SK-N-SH (cell line): ENCODE measurements around the gene STAC. TPM values are rescaled to one million over a fixed set of nuclear protein-coding genes. Genes with fewer than 3 reads are reported as not detected.
"Not testable (repeated sequence)": the region's sequence is repeated elsewhere in the genome, so short reads cannot be mapped to it uniquely, and the experiment has no call there.

Experiments
- CTCF ChIA-PET: fragments of 300-600, 350-600 bp; formaldehyde crosslinking; extraction: SDS; loops from one replicate; lab custom pipeline; 2021; lab: Yijun Ruan, JAX
- POLR2A ChIA-PET: fragments of 350-600 bp; sonication (Branson Sonifier 250); formaldehyde crosslinking; extraction: SDS; loops from one replicate; lab custom pipeline; 2020; ENCODE audit warnings: antibody characterized with exemption, inconsistent platforms; lab: Yijun Ruan, JAX
- DNase-seq: peaks from one replicate; pipeline ENCODE4 v3.0.0; 2012
- H2AFZ ChIP-seq: fragments of 200-600 bp; sonication (generic); 2 replicates; pipeline ENCODE4 v1.8.1; 2016; ENCODE audit warnings: antibody characterized with exemption, mild to moderate bottlenecking, low read depth
- H3F3A ChIP-seq: fragments of 200-600 bp; sonication (generic); replicated peaks from 2 replicates; pipeline ENCODE3; 2016; ENCODE audit warnings: antibody characterized with exemption, mild to moderate bottlenecking; ENCODE audit not compliant: insufficient read depth
- H3K27ac ChIP-seq, 2 experiments: fragments of 200-500 bp in 1 of 2; fragments of 200-600 bp in 1 of 2; sonication (Bioruptor generic) in 1 of 2; sonication (generic), shearing (Covaris generic) in 1 of 2; 2 replicates each; pipeline versions ENCODE4 v1.5.1 to v1.6.1; 2014 to 2016; ENCODE audit warnings: low read depth in 2 of 2, inconsistent platforms in 1 of 2, low read length in 1 of 2, mild to moderate bottlenecking in 1 of 2, mixed read lengths in 1 of 2
- H3K27me3 ChIP-seq: fragments of 200-600 bp; sonication (generic), shearing (Covaris generic); 2 replicates; pipeline ENCODE4 v1.6.1; 2016; ENCODE audit warnings: mixed run types; ENCODE audit not compliant: insufficient read depth
- H3K36me3 ChIP-seq, 2 experiments: fragments of 200-500 bp in 1 of 2; fragments of 200-600 bp in 1 of 2; sonication (Bioruptor generic) in 1 of 2; sonication (generic) in 1 of 2; replicated peaks in 1 of 2; 2 replicates each; pipeline versions ENCODE3 to v1.5.1; 2014 to 2016; ENCODE audit warnings: low read length in 1 of 2, mild to moderate bottlenecking in 1 of 2; ENCODE audit not compliant: insufficient read depth in 2 of 2, control insufficient read depth in 1 of 2
- H3K4me1 ChIP-seq, 2 experiments: fragments of 200-500 bp in 1 of 2; fragments of 200-600 bp in 1 of 2; sonication (Bioruptor generic) in 1 of 2; sonication (generic), shearing (Covaris generic) in 1 of 2; 2 replicates each; pipeline versions ENCODE4 v1.5.1 to v1.6.1; 2014 to 2016; ENCODE audit warnings: low read depth in 1 of 2, low read length in 1 of 2, mixed run types in 1 of 2; ENCODE audit not compliant: insufficient read depth in 2 of 2, control insufficient read depth in 1 of 2
- H3K4me2 ChIP-seq: fragments of 200-600 bp; sonication (generic), shearing (Covaris generic); 2 replicates; pipeline ENCODE4 v1.6.1; 2017; ENCODE audit warnings: mixed run types
- H3K4me3 ChIP-seq, 2 experiments: fragments of 200-500 bp in 1 of 2; fragments of 200-600 bp in 1 of 2; sonication (Bioruptor generic) in 1 of 2; sonication (generic), shearing (Covaris generic) in 1 of 2; 2 replicates each; pipeline versions ENCODE4 v1.5.1 to v1.8.1; 2014 to 2016; ENCODE audit warnings: low read depth in 2 of 2, inconsistent platforms in 1 of 2, low read length in 1 of 2, mild to moderate bottlenecking in 1 of 2, mixed read lengths in 1 of 2, moderate library complexity in 1 of 2
- H3K79me2 ChIP-seq: fragments of 200-600 bp; sonication (generic); 2 replicates; pipeline ENCODE4 v1.8.1; 2017; ENCODE audit warnings: mild to moderate bottlenecking; ENCODE audit not compliant: insufficient read depth
- H3K9ac ChIP-seq: fragments of 200-600 bp; sonication (generic); 2 replicates; pipeline ENCODE4 v1.6.1; 2017; ENCODE audit warnings: mixed run types
- H3K9me2 ChIP-seq: fragments of 200-600 bp; sonication (generic); 2 replicates; pipeline ENCODE4 v1.6.1; 2017; ENCODE audit warnings: mixed run types
- H3K9me3 ChIP-seq: fragments of 200-600 bp; sonication (generic); 2 replicates; pipeline ENCODE4 v1.6.1; 2017; ENCODE audit warnings: mixed run types, mild to moderate bottlenecking, moderate library complexity
- H4K20me1 ChIP-seq: fragments of 200-600 bp; sonication (generic); 2 replicates; pipeline ENCODE4 v1.6.1; 2017; ENCODE audit warnings: mild to moderate bottlenecking, mixed run types; ENCODE audit not compliant: insufficient read depth
- CHD2 ChIP-seq: fragments of 150-350 bp; IDR thresholded peaks from 2 replicates; pipeline ENCODE4 v1.6.1; 2018; ENCODE audit warnings: low read length; ENCODE audit not compliant: partially characterized antibody
- EP300 ChIP-seq, 2 experiments: IDR thresholded peaks; 2 replicates each; pipeline versions ENCODE4 v1.4.0 to v1.6.1; 2012; ENCODE audit warnings: borderline replicate concordance in 1 of 2, low read depth in 1 of 2, low read length in 1 of 2
- MXI1 ChIP-seq: IDR thresholded peaks from 2 replicates; pipeline ENCODE4 v1.6.1; 2012; ENCODE audit warnings: mild to moderate bottlenecking, low read depth, low read length, improper control_type of control experiment
- RCOR1 ChIP-seq: fragments of 150-350 bp; IDR thresholded peaks from 2 replicates; pipeline ENCODE4 v1.6.1; 2017; ENCODE audit warnings: antibody characterized with exemption, low read length
- SMC3 ChIP-seq: IDR thresholded peaks from 2 replicates; pipeline ENCODE4 v1.6.1; 2012; ENCODE audit warnings: low read depth, low read length, improper control_type of control experiment
- TAF1 ChIP-seq: IDR thresholded peaks from 2 replicates; pipeline ENCODE4 v1.6.1; 2012; ENCODE audit warnings: low read depth, mild to moderate bottlenecking, low read length, moderate library complexity, borderline replicate concordance
- TCF12 ChIP-seq: IDR thresholded peaks from 2 replicates; pipeline ENCODE4 v1.4.0; 2012
- TEAD4 ChIP-seq: IDR thresholded peaks from 2 replicates; pipeline ENCODE4 v1.4.0; 2012; ENCODE audit warnings: mild to moderate bottlenecking, borderline replicate concordance; ENCODE audit not compliant: insufficient read depth
- WGBS: methylation state at CpG from one replicate; pipeline ENCODE4 v1.1.6; 2017; ENCODE audit warnings: low lambda C conversion rate; 5-methylcytosine and 5-hydroxymethylcytosine counted together
- polyA plus RNA-seq, 3 experiments: library from polyadenylated mRNA; depleted of rRNA; stranded (reverse); fragments of >200 nt; gene quantifications; 2 replicates each; pipeline ENCODE4 v1.2.3, GENCODE V29; 2012
- TF ChIP-seq, protein P1 (sequence below): IDR thresholded peaks from 2 replicates; pipeline ENCODE4 v1.4.0; 2012; ENCODE audit warnings: low read depth

The STAC gene
- polyA plus RNA-seq, 1 of the 3 experiments (the other 2 are of a cell fraction), result 25.0 TPM

DNA sequence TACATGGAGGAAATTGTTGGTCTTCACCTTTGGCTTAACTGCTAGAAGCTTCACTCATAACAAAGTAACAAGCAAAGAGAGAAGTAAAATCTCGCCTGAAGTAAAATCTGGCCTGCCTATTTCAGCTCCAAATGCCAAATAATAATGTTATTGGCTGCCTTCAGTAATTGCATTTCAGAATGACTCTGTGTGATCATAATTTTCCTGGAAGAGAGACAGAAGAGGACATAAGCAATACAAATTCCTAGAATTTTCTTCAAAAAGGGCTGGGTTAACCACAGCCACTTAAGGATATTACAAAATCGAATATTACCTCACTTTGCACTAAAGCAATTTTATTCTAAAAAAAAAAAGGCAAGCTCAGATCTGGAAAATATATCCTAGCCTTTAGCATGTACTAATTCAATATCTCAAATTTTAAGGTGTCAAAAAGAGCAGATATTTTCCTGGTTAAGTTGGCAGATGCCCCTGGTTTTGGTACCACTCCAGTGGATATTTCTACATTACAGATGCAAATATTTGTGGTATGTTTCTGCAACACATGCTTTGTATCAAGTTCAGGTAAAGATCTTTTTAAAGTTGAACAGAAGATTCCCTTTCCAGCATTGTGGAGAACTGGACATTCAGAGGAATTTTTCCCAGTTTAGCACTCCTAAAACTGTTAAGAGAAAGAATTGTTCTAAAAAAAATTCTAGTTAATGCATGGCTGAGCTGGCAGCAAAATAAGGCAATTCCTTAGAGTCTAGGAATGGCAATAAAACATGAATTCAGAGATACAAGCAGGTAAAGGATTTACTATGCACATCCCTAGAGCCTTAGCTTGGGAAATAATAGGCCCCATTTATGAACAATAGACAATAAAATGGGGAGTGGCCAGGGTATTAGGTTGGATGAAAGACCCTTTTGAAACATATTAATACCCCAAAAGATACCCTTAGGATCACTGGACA lies 116.7 kb downstream of the STAC start:
- no peaks in the 10 kb centered on the region for H3K27me3 ChIP-seq
- no peak for DNase-seq
- H3K4me1 ChIP-seq, result peaks cover 6 to 19% of the 10 kb centered on the region in 2 experiments; a peak in 3 of 4 replicates
- no peak overlapping the region for H3K9ac ChIP-seq
- H3K79me2 ChIP-seq, result no peaks in the 10 kb centered on the region
- CTCF ChIA-PET, result no interaction called here
- no peak overlapping the region for H3K4me3 ChIP-seq
- POLR2A ChIA-PET, result no interaction called here
- H3K9me2 ChIP-seq, result no peaks in the 10 kb centered on the region; the same call in 1 of the 2 replicates
- no peaks in the 10 kb centered on the region for H4K20me1 ChIP-seq
- 49% methylated on average over 2 of the region's 2 CpGs for WGBS
- H3K36me3 ChIP-seq, result peaks cover 48 to 52% of the 10 kb centered on the region in 2 experiments
- no peak overlapping the region for H2AFZ ChIP-seq
- no peak overlapping the region for H3K4me2 ChIP-seq
- peak overlapping the region in 1 of 2 experiments; percentile 90; a peak in 2 of 4 replicates for H3K27ac ChIP-seq
- TF ChIP-seq EP300 (IDR thresholded peaks at IDR 0.05; ENCODE audit: borderline replicate concordance in 1 of 2, low read depth in 1 of 2, low read length in 1 of 2), result no peak
- TF ChIP-seq TCF12, result peak; percentile 36
- no peaks in the 10 kb centered on the region for H3K9me3 ChIP-seq
- peaks cover 7% of the 10 kb centered on the region for H3F3A ChIP-seq

DNA sequence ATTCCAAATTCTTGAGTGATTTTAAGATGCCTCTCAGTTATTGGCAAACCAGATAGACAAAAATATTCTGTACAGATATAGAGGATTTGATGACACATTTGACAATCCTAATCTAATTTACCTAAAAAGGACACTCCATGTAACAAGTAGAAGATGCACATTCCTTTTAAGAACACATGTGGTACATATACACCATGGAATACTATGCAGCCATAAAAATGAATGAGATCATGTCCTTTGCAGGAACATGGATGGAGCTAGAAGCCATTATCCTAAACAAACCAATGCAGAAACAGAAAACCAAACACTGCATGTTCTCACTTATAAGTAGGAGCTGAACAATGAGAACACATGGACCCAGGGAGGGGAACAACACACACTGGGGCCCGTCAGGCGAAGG lies 119.7 kb downstream of the STAC start:
- H2AFZ ChIP-seq, H3K27me3 ChIP-seq, H3K9me3 ChIP-seq, H3K4me1 ChIP-seq, H3K4me3 ChIP-seq, H3K79me2 ChIP-seq, H3F3A ChIP-seq, H3K9ac ChIP-seq, H3K9me2 ChIP-seq, H4K20me1 ChIP-seq, CTCF ChIA-PET, H3K27ac ChIP-seq, H3K4me2 ChIP-seq, POLR2A ChIA-PET, DNase-seq: not testable (repeated sequence)
- 86% methylated on average over 2 of the region's 2 CpGs for WGBS
- H3K36me3 ChIP-seq, result peaks cover 45 to 77% of the 10 kb centered on the region in 2 experiments

DNA sequence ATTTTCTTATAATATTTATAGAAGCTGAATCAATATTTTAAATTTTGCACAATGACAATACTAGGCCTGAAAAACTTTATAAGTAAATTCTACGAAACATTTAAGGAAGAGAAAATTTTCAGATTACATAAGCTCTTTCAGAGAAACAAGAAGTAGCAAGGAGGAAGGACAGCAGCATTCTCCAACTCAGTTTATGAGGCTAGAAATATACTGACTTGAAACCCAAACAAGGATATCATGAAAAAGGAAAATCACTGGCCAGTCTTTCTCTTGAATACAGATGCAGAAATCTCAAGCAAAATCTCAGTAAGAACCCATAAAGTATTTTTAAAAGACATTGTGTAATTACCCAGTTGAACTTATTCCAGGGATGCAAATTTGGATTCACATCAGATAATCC lies 121.3 kb downstream of the STAC start:
- Histone ChIP-seq H3K27me3 (no peaks in the 10 kb centered on the region), H3K9me2 (no peaks in the 10 kb centered on the region; the same call in 1 of the 2 replicates), H2AFZ (no peak overlapping the region), H3K4me3 (no peak overlapping the region), H3K4me2 (no peak overlapping the region), H3K79me2 (no peaks in the 10 kb centered on the region; the same call in 1 of the 2 replicates), H4K20me1 (no peaks in the 10 kb centered on the region), H3K4me1 (peaks cover 0 to 4% of the 10 kb centered on the region in 2 experiments; a peak in 2 of 4 replicates), H3F3A (peaks cover 7% of the 10 kb centered on the region), H3K9me3 (0 out of 2 replicates have a peak, but pooled peaks cover 3% of the 10 kb centered on the region), H3K27ac (peak overlapping the region in 1 of 2 experiments; percentile 34; a peak in 1 of 4 replicates), H3K36me3 (peaks cover 46 to 87% of the 10 kb centered on the region in 2 experiments), H3K9ac (no peak overlapping the region)
- ChIA-PET CTCF (interaction anchor here (1.1 kb wide), 1 partner anchor 17 kb away, joined by 4 read pairs; no protein-coding TSS in a partner anchor), POLR2A (no interaction called here)
- no peak for DNase-seq
- TF ChIP-seq TAF1 (no peak), RCOR1 (no peak), TEAD4 (no peak), SMC3 (no peak), CHD2 (no peak), MXI1 (no peak)
- TF ChIP-seq, protein P1, sequence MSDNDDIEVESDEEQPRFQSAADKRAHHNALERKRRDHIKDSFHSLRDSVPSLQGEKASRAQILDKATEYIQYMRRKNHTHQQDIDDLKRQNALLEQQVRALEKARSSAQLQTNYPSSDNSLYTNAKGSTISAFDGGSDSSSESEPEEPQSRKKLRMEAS, result no peak
- WGBS, result 89% methylated on average over 1 of the region's 1 CpG
